ENCODE measurements around the gene TMEM175.

TMEM175 gene

GRCh38 chr4:890036-890695, 42.1 kb upstream of the TMEM175 start:
- H3K36me3 ChIP-seq (ENCODE audit: insufficient read depth, low read length), result peaks cover 7% of the 10 kb centered on the region; the same call in 1 of the 2 replicates

DNA sequence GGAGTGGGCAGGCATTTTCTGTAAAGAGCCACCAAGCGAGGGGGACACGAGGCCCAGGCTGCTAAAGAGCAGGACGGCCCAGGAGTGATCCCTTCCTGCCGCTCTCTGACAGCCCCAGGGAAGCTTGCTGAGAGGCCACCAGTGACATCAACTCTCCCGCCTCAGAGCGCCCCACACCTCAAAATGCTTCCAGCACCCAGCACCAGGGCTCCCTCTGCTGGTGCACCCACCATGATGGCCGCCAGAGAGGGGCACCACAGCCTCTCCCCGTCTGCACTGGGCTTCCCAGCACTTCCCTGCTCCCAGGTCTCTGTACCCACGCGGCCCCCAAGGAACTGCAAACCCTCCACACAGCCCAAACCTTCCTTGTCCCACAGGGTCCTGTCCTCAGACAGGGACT, 40.5 kb upstream of the TMEM175 start:
- H3K27me3 ChIP-seq (ENCODE audit: insufficient read depth, low read length), result no peaks in the 10 kb centered on the region
- H3K4me1 ChIP-seq (ENCODE audit: control insufficient read depth, insufficient read depth, low read length, unreplicated experiment), result no peaks in the 10 kb centered on the region
- H2AFZ ChIP-seq (ENCODE audit: low read length, unreplicated experiment), result no peak overlapping the region
- no peak overlapping the region for H3K4me3 ChIP-seq (ENCODE audit: low read depth, low read length)
- no peaks in the 10 kb centered on the region for H3K79me2 ChIP-seq (ENCODE audit: control insufficient read depth, insufficient read depth, low read length, unreplicated experiment)
- peaks cover 7% of the 10 kb centered on the region; the same call in 1 of the 2 replicates for H3K36me3 ChIP-seq (ENCODE audit: insufficient read depth, low read length)
- H3K27ac ChIP-seq (ENCODE audit: low read depth, low read length), result no peak overlapping the region

More at GRCh38 chr4:890036-890695, 42.1 kb upstream of the TMEM175 start:
- no peaks in the 10 kb centered on the region for H3K27me3 ChIP-seq (ENCODE audit: insufficient read depth, low read length)
- H2AFZ ChIP-seq (ENCODE audit: low read length, unreplicated experiment), result no peak overlapping the region
- H3K4me1 ChIP-seq (ENCODE audit: control insufficient read depth, insufficient read depth, low read length, unreplicated experiment), result no peaks in the 10 kb centered on the region
- H3K79me2 ChIP-seq (ENCODE audit: control insufficient read depth, insufficient read depth, low read length, unreplicated experiment), result no peaks in the 10 kb centered on the region
- H3K4me3 ChIP-seq (ENCODE audit: low read depth, low read length), result no peak overlapping the region
- H3K27ac ChIP-seq (ENCODE audit: low read depth, low read length), result no peak overlapping the region

DNA sequence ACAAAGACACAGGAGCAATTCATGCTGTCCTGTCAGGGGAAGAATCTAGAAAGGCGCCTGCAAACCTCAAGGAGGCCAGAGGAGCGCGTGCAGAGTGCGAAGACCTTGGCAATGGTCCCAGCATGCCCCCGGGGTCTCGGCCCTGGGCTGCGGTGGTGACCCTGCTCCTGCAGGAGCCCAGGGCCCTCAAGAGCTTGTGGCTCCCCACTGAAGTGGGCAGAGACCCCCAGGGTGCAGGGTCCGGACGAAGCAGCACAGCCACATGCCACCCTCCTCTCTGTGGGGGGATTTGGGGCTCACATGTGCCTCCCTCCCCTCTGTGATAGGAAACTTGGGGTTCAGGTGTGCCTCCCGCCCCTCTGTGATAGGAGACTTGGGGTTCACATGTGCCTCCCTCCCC, 39.5 kb upstream of the TMEM175 start:
- Histone ChIP-seq H2AFZ (ENCODE audit: low read length, unreplicated experiment) (no peak overlapping the region), H3K27me3 (ENCODE audit: insufficient read depth, low read length) (no peaks in the 10 kb centered on the region), H3K79me2 (ENCODE audit: control insufficient read depth, insufficient read depth, low read length, unreplicated experiment) (no peaks in the 10 kb centered on the region), H3K4me3 (ENCODE audit: low read depth, low read length) (no peak overlapping the region), H3K4me1 (ENCODE audit: control insufficient read depth, insufficient read depth, low read length, unreplicated experiment) (no peaks in the 10 kb centered on the region), H3K27ac (ENCODE audit: low read depth, low read length) (no peak overlapping the region), H3K36me3 (ENCODE audit: insufficient read depth, low read length) (peaks cover 7% of the 10 kb centered on the region; the same call in 1 of the 2 replicates)

- peaks cover 3% of the 10 kb centered on the region; the same call in 1 of the 2 replicates for H3K36me3 ChIP-seq (ENCODE audit: insufficient read depth, low read length)
- no peaks in the 10 kb centered on the region for H3K27me3 ChIP-seq (ENCODE audit: insufficient read depth, low read length)
- no peak overlapping the region for H3K4me3 ChIP-seq (ENCODE audit: low read depth, low read length)
- no peak overlapping the region for H3K27ac ChIP-seq (ENCODE audit: low read depth, low read length)
- no peak overlapping the region for H2AFZ ChIP-seq (ENCODE audit: low read length, unreplicated experiment)
- no peaks in the 10 kb centered on the region for H3K79me2 ChIP-seq (ENCODE audit: control insufficient read depth, insufficient read depth, low read length, unreplicated experiment)
- no peaks in the 10 kb centered on the region for H3K4me1 ChIP-seq (ENCODE audit: control insufficient read depth, insufficient read depth, low read length, unreplicated experiment)
These were observed 38.8 kb upstream of the TMEM175 start for GRCh38 chr4:893276-893994.

DNA sequence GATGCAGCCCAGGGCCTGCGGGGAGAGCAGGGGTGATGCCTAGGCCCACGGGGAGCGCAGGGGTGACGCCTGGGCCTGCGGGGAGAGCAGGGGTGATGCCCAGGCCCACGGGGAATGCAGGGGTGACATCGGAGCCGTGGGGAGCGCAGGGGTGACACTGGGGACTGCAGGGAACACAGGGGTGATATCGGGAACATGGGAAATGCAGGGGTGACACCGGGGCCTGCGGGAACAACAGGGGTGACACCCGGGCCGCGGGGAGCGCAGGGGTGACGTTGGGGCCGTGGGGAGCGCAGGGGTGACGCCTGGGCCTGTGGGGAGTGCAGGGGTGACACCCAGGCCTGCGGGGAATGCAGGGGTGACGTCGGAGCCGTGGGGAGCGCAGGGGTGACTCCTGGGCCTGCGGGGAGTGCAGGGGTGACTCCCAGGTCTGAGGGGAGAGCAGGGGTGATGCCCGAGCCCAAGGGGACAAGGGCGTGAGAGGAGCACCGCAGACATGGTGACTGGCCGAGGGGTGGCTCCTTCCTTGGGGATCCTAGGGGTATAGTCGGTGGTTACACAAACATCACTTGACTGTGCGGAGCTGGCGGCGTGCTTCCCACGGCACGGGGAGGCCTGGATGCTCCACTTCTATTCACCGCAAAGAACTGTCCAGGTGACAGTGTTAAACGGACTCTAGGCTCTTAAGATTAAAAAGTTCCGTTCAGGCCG, 38.1 kb upstream of the TMEM175 start:
- Histone ChIP-seq H3K4me3 (ENCODE audit: low read depth, low read length) (no peak overlapping the region), H3K4me1 (ENCODE audit: control insufficient read depth, insufficient read depth, low read length, unreplicated experiment) (no peaks in the 10 kb centered on the region), H3K27me3 (ENCODE audit: insufficient read depth, low read length) (no peaks in the 10 kb centered on the region), H2AFZ (ENCODE audit: low read length, unreplicated experiment) (no peak overlapping the region), H3K36me3 (ENCODE audit: insufficient read depth, low read length) (no peaks in the 10 kb centered on the region; the same call in 1 of the 2 replicates), H3K27ac (ENCODE audit: low read depth, low read length) (no peak overlapping the region), H3K79me2 (ENCODE audit: control insufficient read depth, insufficient read depth, low read length, unreplicated experiment) (no peaks in the 10 kb centered on the region)

DNA sequence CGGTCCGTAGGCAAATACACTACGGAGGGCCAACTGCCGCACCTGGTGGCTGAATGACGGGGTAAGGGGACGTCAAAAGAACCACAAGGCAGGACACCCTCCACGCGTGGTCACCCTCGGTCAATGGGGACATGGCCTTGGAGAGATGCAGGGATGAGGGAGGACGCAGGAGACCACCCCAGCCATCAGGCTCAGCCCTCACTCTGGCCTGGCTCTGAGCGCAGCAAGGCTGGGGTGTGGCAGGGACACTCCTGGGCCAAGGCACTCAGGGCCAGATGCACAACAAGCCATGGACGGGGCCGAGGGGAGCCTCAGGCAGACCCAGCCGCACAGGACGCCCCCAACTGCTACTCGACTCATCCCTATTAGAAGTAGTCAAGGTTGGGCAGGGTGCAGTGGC, 36.7 kb upstream of the TMEM175 start:
- Histone ChIP-seq H3K4me1 (ENCODE audit: control insufficient read depth, insufficient read depth, low read length, unreplicated experiment) (no peaks in the 10 kb centered on the region), H3K36me3 (ENCODE audit: insufficient read depth, low read length) (no peaks in the 10 kb centered on the region; the same call in 1 of the 2 replicates), H3K27ac (ENCODE audit: low read depth, low read length) (no peak overlapping the region), H3K27me3 (ENCODE audit: insufficient read depth, low read length) (no peaks in the 10 kb centered on the region), H3K4me3 (ENCODE audit: low read depth, low read length) (no peak overlapping the region), H2AFZ (ENCODE audit: low read length, unreplicated experiment) (no peak overlapping the region), H3K79me2 (ENCODE audit: control insufficient read depth, insufficient read depth, low read length, unreplicated experiment) (no peaks in the 10 kb centered on the region)

- Histone ChIP-seq H3K4me3 (ENCODE audit: low read depth, low read length) (no peak overlapping the region), H3K27ac (ENCODE audit: low read depth, low read length) (no peak overlapping the region), H2AFZ (ENCODE audit: low read length, unreplicated experiment) (no peak overlapping the region), H3K27me3 (ENCODE audit: insufficient read depth, low read length) (no peaks in the 10 kb centered on the region), H3K4me1 (ENCODE audit: control insufficient read depth, insufficient read depth, low read length, unreplicated experiment) (no peaks in the 10 kb centered on the region), H3K79me2 (ENCODE audit: control insufficient read depth, insufficient read depth, low read length, unreplicated experiment) (no peaks in the 10 kb centered on the region), H3K36me3 (ENCODE audit: insufficient read depth, low read length) (no peaks in the 10 kb centered on the region; the same call in 1 of the 2 replicates)
These were observed 36.0 kb upstream of the TMEM175 start for GRCh38 chr4:896216-896615.

- Histone ChIP-seq H3K36me3 (ENCODE audit: insufficient read depth, low read length) (no peaks in the 10 kb centered on the region; the same call in 1 of the 2 replicates), H2AFZ (ENCODE audit: low read length, unreplicated experiment) (no peak overlapping the region), H3K27ac (ENCODE audit: low read depth, low read length) (no peak overlapping the region), H3K79me2 (ENCODE audit: control insufficient read depth, insufficient read depth, low read length, unreplicated experiment) (no peaks in the 10 kb centered on the region), H3K27me3 (ENCODE audit: insufficient read depth, low read length) (no peaks in the 10 kb centered on the region), H3K4me3 (ENCODE audit: low read depth, low read length) (no peak overlapping the region), H3K4me1 (ENCODE audit: control insufficient read depth, insufficient read depth, low read length, unreplicated experiment) (no peaks in the 10 kb centered on the region)
These were observed 35.6 kb upstream of the TMEM175 start for GRCh38 chr4:896630-897029.

- Histone ChIP-seq H2AFZ (ENCODE audit: low read length, unreplicated experiment) (no peak overlapping the region), H3K4me1 (ENCODE audit: control insufficient read depth, insufficient read depth, low read length, unreplicated experiment) (no peaks in the 10 kb centered on the region), H3K27me3 (ENCODE audit: insufficient read depth, low read length) (no peaks in the 10 kb centered on the region), H3K4me3 (ENCODE audit: low read depth, low read length) (no peak overlapping the region), H3K27ac (ENCODE audit: low read depth, low read length) (no peak overlapping the region), H3K79me2 (ENCODE audit: control insufficient read depth, insufficient read depth, low read length, unreplicated experiment) (no peaks in the 10 kb centered on the region), H3K36me3 (ENCODE audit: insufficient read depth, low read length) (no peaks in the 10 kb centered on the region; the same call in 1 of the 2 replicates)
These were observed 34.1 kb upstream of the TMEM175 start for GRCh38 chr4:898123-898522.

- Histone ChIP-seq H3K27me3 (ENCODE audit: insufficient read depth, low read length) (no peaks in the 10 kb centered on the region), H3K4me1 (ENCODE audit: control insufficient read depth, insufficient read depth, low read length, unreplicated experiment) (no peaks in the 10 kb centered on the region), H2AFZ (ENCODE audit: low read length, unreplicated experiment) (no peak overlapping the region), H3K36me3 (ENCODE audit: insufficient read depth, low read length) (no peaks in the 10 kb centered on the region), H3K79me2 (ENCODE audit: control insufficient read depth, insufficient read depth, low read length, unreplicated experiment) (no peaks in the 10 kb centered on the region), H3K4me3 (ENCODE audit: low read depth, low read length) (no peak overlapping the region), H3K27ac (ENCODE audit: low read depth, low read length) (no peak overlapping the region)
These were observed 33.2 kb upstream of the TMEM175 start for GRCh38 chr4:898869-899555.
